ENCODE results near the gene HS3ST4. TPM values are rescaled to one million over a fixed set of nuclear protein-coding genes. Genes with fewer than 3 reads are reported as not detected.
A peak's percentile ranks its signal among the peaks of the same experiment; 100 is the strongest.
"Not testable (repeated sequence)": the region's sequence is repeated elsewhere in the genome, so short reads cannot be mapped to it uniquely, and the experiment has no call there.

Gene HS3ST4
- polyA plus RNA-seq, 4 donors, result 0.04 to 0.35 TPM; not detected in 2

- 28 to 33% (median 28%) methylated on average over 5 of the region's 5 CpGs for WGBS, 3 donors
- H3K4me1 ChIP-seq (ENCODE audit: control insufficient read depth in 3 of 3, insufficient read depth in 2 of 3, low read depth in 1 of 3, low read length in 2 of 3), result no peaks in the 10 kb centered on the region
- no peaks in the 10 kb centered on the region for H3K9me3 ChIP-seq (ENCODE audit: control insufficient read depth in 2 of 2, insufficient read depth in 1 of 2, low read depth in 1 of 2, low read length in 1 of 2)
- DNase-seq, result no peak
- no peak overlapping the region for H3K27ac ChIP-seq (ENCODE audit: low read depth in 1 of 3, low read length in 2 of 3)
- no peaks in the 10 kb centered on the region for H3K36me3 ChIP-seq (ENCODE audit: control insufficient read depth in 3 of 3, insufficient read depth in 2 of 3, low read depth in 1 of 3, low read length in 3 of 3)
- no peak overlapping the region for H3K4me3 ChIP-seq (ENCODE audit: low read depth in 1 of 3, low read length in 3 of 3)
- FAIRE-seq, result no peak
- H3K27me3 ChIP-seq (ENCODE audit: control insufficient read depth in 3 of 3, insufficient read depth in 3 of 3, low read length in 3 of 3), result no peaks in the 10 kb centered on the region
Measured at GRCh38 chr16:26070302-26071100, 378.7 kb downstream of the HS3ST4 start.

DNA sequence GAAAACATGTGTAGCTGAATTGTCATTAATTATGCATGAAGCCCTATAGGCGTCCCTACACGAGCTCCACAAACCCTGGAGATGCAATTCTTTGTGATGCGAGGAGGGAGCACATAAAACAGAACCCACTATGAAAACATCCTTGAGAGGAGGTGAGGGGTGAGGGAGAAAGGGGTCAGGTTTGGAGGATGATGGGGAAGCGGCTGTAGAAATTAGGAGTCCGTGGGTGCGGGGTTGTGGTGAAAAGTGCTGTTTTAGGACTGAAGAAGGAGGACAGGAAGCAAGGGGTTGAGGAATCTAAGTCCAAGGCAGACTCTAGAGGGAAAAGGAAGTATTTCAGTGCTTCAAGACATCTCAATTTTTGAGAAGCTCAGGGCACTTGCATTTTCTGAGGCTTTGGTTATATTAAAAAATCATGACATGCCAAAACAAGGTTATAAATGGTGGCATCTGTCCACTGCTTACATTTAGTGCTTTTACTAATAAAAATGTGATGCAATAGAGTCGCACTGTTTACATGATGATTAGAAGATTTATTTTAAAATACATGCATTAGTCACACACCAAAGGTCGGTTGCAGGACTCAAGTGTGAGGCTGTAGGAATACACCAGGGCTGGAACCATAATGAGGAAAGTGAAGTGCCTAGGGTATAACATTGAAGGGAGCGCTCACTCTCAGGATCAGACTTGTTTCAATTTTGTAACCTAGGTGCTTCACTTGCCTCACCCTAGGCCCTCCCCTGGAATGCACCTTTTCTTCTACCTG lies 379.5 kb downstream of the HS3ST4 start:
- DNase-seq, result peak in 1 of 2 donors; percentile 46
- peak overlapping the region in 1 of 3 donors; percentile 41 for H3K27ac ChIP-seq (ENCODE audit: low read depth in 1 of 3, low read length in 2 of 3)

GRCh38 chr16:26078716-26079355 lies 387.1 kb downstream of the HS3ST4 start:
- 24 to 39% (median 36%) methylated on average over 10 of the region's 10 CpGs for WGBS, 3 donors

More for the DNA sequence above, 379.5 kb downstream of the HS3ST4 start:
- no peaks in the 10 kb centered on the region for H3K27me3 ChIP-seq (ENCODE audit: control insufficient read depth in 3 of 3, insufficient read depth in 3 of 3, low read length in 3 of 3)
- 42 to 58% (median 55%) methylated on average over 9 of the region's 9 CpGs for WGBS, 3 donors
- no peak overlapping the region for H3K4me3 ChIP-seq (ENCODE audit: low read depth in 1 of 3, low read length in 3 of 3)
- no peaks in the 10 kb centered on the region for H3K4me1 ChIP-seq (ENCODE audit: control insufficient read depth in 3 of 3, insufficient read depth in 2 of 3, low read depth in 1 of 3, low read length in 2 of 3)
- FAIRE-seq, result no peak
- no peaks in the 10 kb centered on the region for H3K9me3 ChIP-seq (ENCODE audit: control insufficient read depth in 2 of 2, insufficient read depth in 1 of 2, low read depth in 1 of 2, low read length in 1 of 2)
- no peaks in the 10 kb centered on the region for H3K36me3 ChIP-seq (ENCODE audit: control insufficient read depth in 3 of 3, insufficient read depth in 2 of 3, low read depth in 1 of 3, low read length in 3 of 3)

GRCh38 chr16:26087091-26087490 lies 395.3 kb downstream of the HS3ST4 start:
- no peak for FAIRE-seq
- 42 to 59% (median 43%) methylated on average over 2 of the region's 2 CpGs for WGBS, 3 donors
- no peaks in the 10 kb centered on the region for H3K36me3 ChIP-seq (ENCODE audit: control insufficient read depth in 3 of 3, insufficient read depth in 2 of 3, low read depth in 1 of 3, low read length in 3 of 3)

More at GRCh38 chr16:26078716-26079355, 387.1 kb downstream of the HS3ST4 start:
- Histone ChIP-seq H3K27ac (ENCODE audit: low read depth in 1 of 3, low read length in 2 of 3) (no peak overlapping the region), H3K27me3 (ENCODE audit: control insufficient read depth in 3 of 3, insufficient read depth in 3 of 3, low read length in 3 of 3) (no peaks in the 10 kb centered on the region), H3K4me1 (ENCODE audit: control insufficient read depth in 3 of 3, insufficient read depth in 2 of 3, low read depth in 1 of 3, low read length in 2 of 3) (no peaks in the 10 kb centered on the region), H3K4me3 (ENCODE audit: low read depth in 1 of 3, low read length in 3 of 3) (no peak overlapping the region), H3K9me3 (ENCODE audit: control insufficient read depth in 2 of 2, insufficient read depth in 1 of 2, low read depth in 1 of 2, low read length in 1 of 2) (peaks cover 0 to 3% of the 10 kb centered on the region in 2 donors), H3K36me3 (ENCODE audit: control insufficient read depth in 3 of 3, insufficient read depth in 2 of 3, low read depth in 1 of 3, low read length in 3 of 3) (no peaks in the 10 kb centered on the region)
- no peak for DNase-seq
- no peak for FAIRE-seq

GRCh38 chr16:26091511-26091910 lies 399.8 kb downstream of the HS3ST4 start:
- 92 to 100% (median 94%) methylated on average over 1 of the region's 1 CpG for WGBS, 3 donors
- Histone ChIP-seq H3K4me1 (ENCODE audit: control insufficient read depth in 3 of 3, insufficient read depth in 2 of 3, low read depth in 1 of 3, low read length in 2 of 3) (no peaks in the 10 kb centered on the region), H3K27me3 (ENCODE audit: control insufficient read depth in 3 of 3, insufficient read depth in 3 of 3, low read length in 3 of 3) (no peaks in the 10 kb centered on the region), H3K27ac (ENCODE audit: low read depth in 1 of 3, low read length in 2 of 3) (no peak overlapping the region), H3K36me3 (ENCODE audit: control insufficient read depth in 3 of 3, insufficient read depth in 2 of 3, low read depth in 1 of 3, low read length in 3 of 3) (no peaks in the 10 kb centered on the region), H3K4me3 (ENCODE audit: low read depth in 1 of 3, low read length in 3 of 3) (no peak overlapping the region), H3K9me3 (ENCODE audit: control insufficient read depth in 2 of 2, insufficient read depth in 1 of 2, low read depth in 1 of 2, low read length in 1 of 2) (no peaks in the 10 kb centered on the region)
- DNase-seq, result no peak
- FAIRE-seq, result no peak

More at GRCh38 chr16:26087091-26087490, 395.3 kb downstream of the HS3ST4 start:
- Histone ChIP-seq H3K4me3 (ENCODE audit: low read depth in 1 of 3, low read length in 3 of 3) (no peak overlapping the region), H3K4me1 (ENCODE audit: control insufficient read depth in 3 of 3, insufficient read depth in 2 of 3, low read depth in 1 of 3, low read length in 2 of 3) (no peaks in the 10 kb centered on the region), H3K27me3 (ENCODE audit: control insufficient read depth in 3 of 3, insufficient read depth in 3 of 3, low read length in 3 of 3) (no peaks in the 10 kb centered on the region), H3K9me3 (ENCODE audit: control insufficient read depth in 2 of 2, insufficient read depth in 1 of 2, low read depth in 1 of 2, low read length in 1 of 2) (no peaks in the 10 kb centered on the region), H3K27ac (ENCODE audit: low read depth in 1 of 3, low read length in 2 of 3) (no peak overlapping the region)
- DNase-seq, result no peak

DNA sequence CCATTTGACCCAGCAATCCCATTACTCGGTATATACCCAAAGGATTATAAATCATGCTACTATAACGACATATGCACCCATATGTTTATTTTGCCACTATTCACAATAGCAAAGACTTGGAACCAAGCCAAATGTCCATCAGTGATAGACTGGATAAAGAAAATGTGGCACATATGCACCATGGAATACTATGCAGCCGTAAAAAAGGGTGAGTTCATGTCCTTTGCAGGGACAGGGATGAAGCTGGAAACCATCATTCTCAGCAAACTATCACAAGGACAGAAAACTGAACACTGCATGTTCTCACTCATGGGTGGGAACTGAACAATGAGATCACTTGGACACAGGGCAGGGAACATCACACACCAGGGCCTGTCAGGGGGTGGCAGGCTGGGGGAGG lies 406.4 kb downstream of the HS3ST4 start:
- 80 to 91% (median 88%) methylated on average over 3 of the region's 3 CpGs for WGBS, 3 donors
- not testable (repeated sequence) for H3K4me1 ChIP-seq (ENCODE audit: control insufficient read depth in 3 of 3, insufficient read depth in 2 of 3, low read depth in 1 of 3, low read length in 2 of 3); DNase-seq; FAIRE-seq; H3K27ac ChIP-seq (ENCODE audit: low read depth in 1 of 3, low read length in 2 of 3); H3K27me3 ChIP-seq (ENCODE audit: control insufficient read depth in 3 of 3, insufficient read depth in 3 of 3, low read length in 3 of 3); H3K9me3 ChIP-seq (ENCODE audit: control insufficient read depth in 2 of 2, insufficient read depth in 1 of 2, low read depth in 1 of 2, low read length in 1 of 2); H3K36me3 ChIP-seq (ENCODE audit: control insufficient read depth in 3 of 3, insufficient read depth in 2 of 3, low read depth in 1 of 3, low read length in 3 of 3); H3K4me3 ChIP-seq (ENCODE audit: low read depth in 1 of 3, low read length in 3 of 3)

DNA sequence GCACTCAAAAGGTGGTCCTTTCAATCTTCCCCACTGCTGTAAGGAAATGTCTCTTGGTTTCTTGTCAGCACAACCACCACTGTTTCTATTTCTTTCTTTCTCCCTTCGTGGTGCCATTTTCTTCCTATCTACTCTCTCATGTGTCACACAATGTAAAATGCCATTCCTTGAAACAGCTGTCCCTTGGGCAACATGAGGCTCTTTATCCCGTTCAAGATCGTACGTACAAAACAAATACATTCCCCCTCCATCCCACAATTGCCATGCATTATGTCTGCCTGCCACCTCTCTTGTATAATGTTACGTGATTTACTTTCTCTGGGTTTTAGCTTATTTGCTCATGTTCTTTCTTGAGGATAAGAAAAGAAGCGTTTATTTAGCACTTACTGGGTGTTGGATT lies 410.6 kb downstream of the HS3ST4 start:
- H3K27me3 ChIP-seq (ENCODE audit: control insufficient read depth in 3 of 3, insufficient read depth in 3 of 3, low read length in 3 of 3), result no peaks in the 10 kb centered on the region
- H3K9me3 ChIP-seq (ENCODE audit: control insufficient read depth in 2 of 2, insufficient read depth in 1 of 2, low read depth in 1 of 2, low read length in 1 of 2), result no peaks in the 10 kb centered on the region
- no peak for FAIRE-seq
- no peak overlapping the region for H3K27ac ChIP-seq (ENCODE audit: low read depth in 1 of 3, low read length in 2 of 3)
- no peaks in the 10 kb centered on the region for H3K4me1 ChIP-seq (ENCODE audit: control insufficient read depth in 3 of 3, insufficient read depth in 2 of 3, low read depth in 1 of 3, low read length in 2 of 3)
- DNase-seq, result no peak
- no peaks in the 10 kb centered on the region for H3K36me3 ChIP-seq (ENCODE audit: control insufficient read depth in 3 of 3, insufficient read depth in 2 of 3, low read depth in 1 of 3, low read length in 3 of 3)
- H3K4me3 ChIP-seq (ENCODE audit: low read depth in 1 of 3, low read length in 3 of 3), result no peak overlapping the region
- 65 to 77% (median 70%) methylated on average over 6 of the region's 6 CpGs for WGBS, 3 donors

- Histone ChIP-seq H3K9me3 (ENCODE audit: control insufficient read depth in 2 of 2, insufficient read depth in 1 of 2, low read depth in 1 of 2, low read length in 1 of 2) (no peaks in the 10 kb centered on the region), H3K4me1 (ENCODE audit: control insufficient read depth in 3 of 3, insufficient read depth in 2 of 3, low read depth in 1 of 3, low read length in 2 of 3) (no peaks in the 10 kb centered on the region), H3K36me3 (ENCODE audit: control insufficient read depth in 3 of 3, insufficient read depth in 2 of 3, low read depth in 1 of 3, low read length in 3 of 3) (no peaks in the 10 kb centered on the region), H3K27me3 (ENCODE audit: control insufficient read depth in 3 of 3, insufficient read depth in 3 of 3, low read length in 3 of 3) (no peaks in the 10 kb centered on the region), H3K4me3 (ENCODE audit: low read depth in 1 of 3, low read length in 3 of 3) (no peak overlapping the region), H3K27ac (ENCODE audit: low read depth in 1 of 3, low read length in 2 of 3) (no peak overlapping the region)
- DNase-seq, result no peak
- WGBS, 3 donors, result 71 to 77% (median 76%) methylated on average over 13 of the region's 13 CpGs
- FAIRE-seq, result no peak
Measured at GRCh38 chr16:26108836-26109505, 417.2 kb downstream of the HS3ST4 start.

All from small intestine (tissue), 7 donors.